Ishikawa (cell line): ENCODE data around the gene MESP2.

ENCODE experiments used
- CREB1 ChIP-seq: IDR thresholded peaks from 2 replicates; pipeline ENCODE4 v1.6.1; 2012; ENCODE audit warnings: low read depth
- TCF12 ChIP-seq: IDR thresholded peaks from 2 replicates; pipeline ENCODE4 v1.6.1; 2012; ENCODE audit warnings: low read depth
- YY1 ChIP-seq: IDR thresholded peaks from 2 replicates; pipeline ENCODE4 v1.6.1; 2012; ENCODE audit warnings: low read depth

DNA sequence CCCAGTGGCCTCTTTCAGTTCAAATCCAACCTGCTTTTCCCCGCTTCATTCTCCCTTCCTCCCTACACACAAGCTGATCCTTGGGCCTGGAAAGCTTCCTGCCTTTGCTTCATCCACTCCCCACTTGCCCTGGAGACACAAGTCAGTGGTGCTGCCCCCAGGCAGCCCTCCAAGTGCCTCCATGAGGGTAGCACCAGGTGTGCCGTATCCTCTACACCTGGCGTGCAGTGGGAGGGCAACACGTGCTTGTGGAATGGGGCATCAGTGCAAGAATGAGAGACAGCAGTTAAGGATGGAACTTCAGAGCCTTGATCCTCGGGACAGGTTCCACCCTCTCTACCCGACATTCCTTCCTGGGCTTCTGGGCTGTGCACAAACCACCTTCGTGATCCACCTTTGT is 34.7 kb downstream of the MESP2 start:
- TF ChIP-seq YY1 (no peak), CREB1 (no peak), TCF12 (no peak)
